Mucosa of descending colon (tissue), 3 donors: Measurements from ENCODE around the gene CIBAR2. TPM values are rescaled to one million over a fixed set of nuclear protein-coding genes. Genes with fewer than 3 reads are reported as not detected.

Experiments used
- ATAC-seq: fragments of 200-7000 bp; cut with Tn5 transposase; one replicate; pipeline ENCODE4 v1.9.1; 2020; ENCODE audit warnings: mild to moderate bottlenecking, moderate library complexity
- DNase-seq, 3 donors: peaks; one replicate each; pipeline ENCODE4 v3.0.0-alpha.2; 2020
- H3K36me3 ChIP-seq: fragments of 200-600 bp; one replicate; pipeline ENCODE4 v1.8.0; 2021; ENCODE audit warnings: low read depth, mild to moderate bottlenecking
- H3K4me1 ChIP-seq: fragments of 200-600 bp; one replicate; pipeline ENCODE4 v1.8.0; 2021; ENCODE audit warnings: low read depth, mild to moderate bottlenecking
- H3K4me3 ChIP-seq: fragments of 200-600 bp; one replicate; pipeline ENCODE4 v1.8.0; 2021; ENCODE audit warnings: mild to moderate bottlenecking
- H3K9me3 ChIP-seq: fragments of 200-600 bp; one replicate; pipeline ENCODE4 v1.8.0; 2021; ENCODE audit warnings: mild to moderate bottlenecking
- intact Hi-C, 2 donors: fragments of 100-400 bp; cut with DNase I in 1 of 2; cut with micrococcal nuclease in 1 of 2; formaldehyde crosslinking; loops; one replicate each; pipeline versions ENCODE4 v1.11.0 to v1.11.1; 2022; cut with DNase I, micrococcal nuclease
- total RNA-seq, 3 donors: library from RNA; stranded (reverse); fragmentation: NEBNext Ultra II Directional in 2 of 3; extraction: Animal tissue kit (Norgen Biotek cat#: 25700) in 2 of 3; gene quantifications; one replicate each; pipeline versions ENCODE4 v1.2.1 to v1.2.4, GENCODE V29; 2021 to 2023
- TF ChIP-seq, protein P1 (sequence below): fragments of 200-600 bp; IDR thresholded peaks from one replicate; pipeline ENCODE4 v1.8.0; 2022; ENCODE audit warnings: antibody characterized with exemption, mild to moderate bottlenecking
- donor health status: DM: no; HTN: no; CAD: no; lungs with moderate emphysema.
- donor health status: DM: no; HTN: no; CAD: no.
- donor health status: DM: no; HTN: yes; CAD: no.

The CIBAR2 gene
- total RNA-seq, 3 donors from 2014 or later: not detected

DNA sequence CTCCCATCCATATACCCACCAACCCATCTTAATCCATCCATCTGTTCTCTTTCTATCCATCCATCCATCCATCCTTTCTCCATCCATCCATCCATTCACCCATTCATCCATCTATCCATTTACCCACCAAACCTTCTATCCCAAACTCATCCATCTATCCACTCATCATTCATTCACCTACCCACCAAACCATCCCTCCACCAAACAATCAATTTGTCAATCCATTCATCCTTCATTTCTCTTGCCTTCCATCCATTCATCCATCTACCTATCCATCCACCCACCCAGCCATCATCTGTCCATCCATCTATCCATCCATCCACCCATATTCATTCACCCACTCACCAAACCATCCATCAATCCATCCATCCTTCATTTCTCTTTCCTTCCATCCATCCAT lies 44.6 kb upstream of the CIBAR2 start:
- DNase-seq (no peak), ATAC-seq (no peak)
- intact Hi-C loops: no loop called here
- no peak overlapping the region for H3K4me3 ChIP-seq
- peaks cover 9% of the 10 kb centered on the region for H3K4me1 ChIP-seq
- H3K36me3 ChIP-seq: no peaks in the 10 kb centered on the region
- TF ChIP-seq, protein P1, sequence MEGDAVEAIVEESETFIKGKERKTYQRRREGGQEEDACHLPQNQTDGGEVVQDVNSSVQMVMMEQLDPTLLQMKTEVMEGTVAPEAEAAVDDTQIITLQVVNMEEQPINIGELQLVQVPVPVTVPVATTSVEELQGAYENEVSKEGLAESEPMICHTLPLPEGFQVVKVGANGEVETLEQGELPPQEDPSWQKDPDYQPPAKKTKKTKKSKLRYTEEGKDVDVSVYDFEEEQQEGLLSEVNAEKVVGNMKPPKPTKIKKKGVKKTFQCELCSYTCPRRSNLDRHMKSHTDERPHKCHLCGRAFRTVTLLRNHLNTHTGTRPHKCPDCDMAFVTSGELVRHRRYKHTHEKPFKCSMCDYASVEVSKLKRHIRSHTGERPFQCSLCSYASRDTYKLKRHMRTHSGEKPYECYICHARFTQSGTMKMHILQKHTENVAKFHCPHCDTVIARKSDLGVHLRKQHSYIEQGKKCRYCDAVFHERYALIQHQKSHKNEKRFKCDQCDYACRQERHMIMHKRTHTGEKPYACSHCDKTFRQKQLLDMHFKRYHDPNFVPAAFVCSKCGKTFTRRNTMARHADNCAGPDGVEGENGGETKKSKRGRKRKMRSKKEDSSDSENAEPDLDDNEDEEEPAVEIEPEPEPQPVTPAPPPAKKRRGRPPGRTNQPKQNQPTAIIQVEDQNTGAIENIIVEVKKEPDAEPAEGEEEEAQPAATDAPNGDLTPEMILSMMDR: no peak
- no peaks in the 10 kb centered on the region for H3K9me3 ChIP-seq

DNA sequence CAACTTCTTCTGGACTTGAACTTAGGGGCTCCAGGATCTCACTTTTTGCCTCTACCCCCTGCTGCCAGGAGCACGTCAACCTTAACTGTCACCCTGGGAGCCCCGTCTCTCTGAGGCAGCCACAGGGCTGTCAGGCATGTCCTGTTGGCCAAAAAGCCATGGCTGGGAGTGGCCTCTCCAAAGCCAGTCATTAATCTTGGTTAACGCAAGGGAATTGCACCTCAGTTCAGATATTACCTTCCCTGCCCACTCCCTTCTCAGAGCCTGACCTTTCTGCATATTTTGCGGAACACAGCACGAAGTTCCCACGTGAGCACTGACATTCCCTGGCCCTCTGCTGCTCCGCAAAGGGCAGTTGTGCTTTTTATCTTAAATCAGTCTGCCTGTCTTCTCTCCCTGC lies 44.2 kb upstream of the CIBAR2 start:
- TF ChIP-seq, protein P1: no peak
- no peak for ATAC-seq
- no peaks in the 10 kb centered on the region for H3K9me3 ChIP-seq
- DNase-seq: no peak
- H3K4me1 ChIP-seq: peaks cover 9% of the 10 kb centered on the region
- no peak overlapping the region for H3K4me3 ChIP-seq
- intact Hi-C loops: no loop called here
- no peaks in the 10 kb centered on the region for H3K36me3 ChIP-seq

DNA sequence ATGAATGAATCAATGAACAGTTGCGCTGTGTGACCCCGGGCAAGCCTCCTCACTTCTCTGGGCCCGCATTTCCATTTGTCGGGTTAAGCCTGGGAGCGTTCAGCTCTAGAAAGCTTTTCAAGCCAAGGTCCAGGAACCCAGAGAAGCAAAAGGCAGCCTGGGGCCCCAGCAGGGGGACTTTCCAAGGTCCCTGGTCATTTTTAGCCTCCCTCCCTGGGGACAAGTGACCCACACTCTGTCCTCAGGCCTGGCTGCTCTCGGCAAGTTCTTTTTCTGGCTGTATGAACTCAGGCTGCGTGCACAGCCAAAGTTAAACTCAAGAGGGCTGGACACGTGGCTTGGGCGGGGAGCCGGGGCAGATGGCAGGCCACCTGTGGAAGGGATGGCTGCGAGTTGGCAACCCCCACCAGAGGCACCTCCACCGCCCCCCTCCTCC lies 41.4 kb upstream of the CIBAR2 start:
- Histone ChIP-seq H3K36me3 (no peaks in the 10 kb centered on the region), H3K4me1 (peaks cover 4% of the 10 kb centered on the region), H3K9me3 (no peaks in the 10 kb centered on the region), H3K4me3 (no peak overlapping the region)
- ATAC-seq (peak; percentile 22), DNase-seq (no peak)
- TF ChIP-seq, protein P1: no peak
- intact Hi-C loops: no loop called here

DNA sequence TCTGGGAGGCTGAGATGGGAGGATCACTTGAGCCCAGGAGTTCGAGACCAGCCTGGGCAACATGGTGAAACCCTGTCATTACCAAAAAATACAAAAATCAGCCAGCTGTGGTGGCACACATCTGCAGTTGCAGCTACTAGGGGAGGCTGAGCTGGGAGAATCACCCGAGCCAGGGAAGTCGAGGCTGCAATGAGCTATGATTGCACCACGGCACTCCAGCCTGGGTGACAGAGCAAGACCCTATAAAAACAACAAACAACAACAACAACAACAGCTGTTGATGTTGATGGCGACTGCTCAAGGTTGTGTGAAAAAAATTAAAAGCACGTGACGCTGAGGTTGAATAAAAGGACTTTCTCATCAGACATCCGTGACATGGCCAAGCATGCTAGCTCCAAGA lies 40.8 kb upstream of the CIBAR2 start:
- intact Hi-C loops: no loop called here
- ATAC-seq: no peak
- TF ChIP-seq, protein P1: no peak
- Histone ChIP-seq H3K4me3 (no peak overlapping the region), H3K4me1 (peaks cover under 1% of the 10 kb centered on the region), H3K9me3 (no peaks in the 10 kb centered on the region), H3K36me3 (no peaks in the 10 kb centered on the region)
- no peak for DNase-seq

DNA sequence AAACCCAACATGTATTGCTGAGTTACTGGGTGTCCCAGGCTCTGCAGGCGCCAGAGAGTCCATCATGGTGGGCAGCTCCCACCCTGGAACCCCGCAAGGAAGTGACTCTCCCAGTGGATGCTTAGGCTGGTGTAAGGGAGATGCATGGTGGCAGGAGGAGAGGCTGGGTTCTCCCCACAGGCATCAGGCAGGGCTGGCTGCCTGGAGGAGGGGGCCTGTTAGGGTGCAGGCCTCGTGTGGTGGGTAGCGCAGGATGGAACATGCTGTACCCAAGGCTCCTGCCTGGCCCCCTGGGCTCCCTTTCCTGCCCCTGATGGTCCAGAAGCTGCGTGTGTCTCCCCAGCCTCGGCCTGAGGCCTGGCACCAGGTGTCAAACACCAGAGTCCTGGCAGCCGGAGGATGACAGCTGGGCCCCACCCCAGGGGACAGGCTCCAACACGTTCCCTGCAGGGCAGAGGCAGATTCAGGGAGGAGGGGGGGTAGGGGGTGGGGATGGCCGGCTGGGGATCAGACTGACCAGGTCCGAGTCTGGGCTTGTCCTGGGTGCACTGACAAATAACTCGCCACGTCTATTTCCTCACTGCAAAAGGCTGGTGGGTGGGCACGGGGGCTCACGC lies 40.2 kb upstream of the CIBAR2 start:
- ATAC-seq (no peak), DNase-seq (no peak)
- no peaks in the 10 kb centered on the region for H3K9me3 ChIP-seq
- H3K4me1 ChIP-seq: no peaks in the 10 kb centered on the region
- TF ChIP-seq, protein P1: no peak
- H3K36me3 ChIP-seq: no peaks in the 10 kb centered on the region
- intact Hi-C loops: no loop called here
- H3K4me3 ChIP-seq: no peak overlapping the region
